Urinary bladder (tissue), 4 donors: ENCODE data around the gene ZKSCAN7. TPM values are rescaled to one million over a fixed set of nuclear protein-coding genes. Genes with fewer than 3 reads are reported as not detected.
"Not testable (repeated sequence)": the region's sequence is repeated elsewhere in the genome, so short reads cannot be mapped to it uniquely, and the experiment has no call there.

Experiments
- DNase-seq: peaks from one replicate; pipeline ENCODE4 v3.0.0-alpha.2; 2015; ENCODE audit errors: extremely low spot score
- H3K27ac ChIP-seq: one replicate; pipeline ENCODE4 v1.5.1; 2013; ENCODE audit warnings: low read depth, mild to moderate bottlenecking, moderate library complexity
- H3K36me3 ChIP-seq: one replicate; pipeline ENCODE4 v1.6.1; 2013; ENCODE audit warnings: mild to moderate bottlenecking, moderate library complexity; ENCODE audit not compliant: insufficient read depth
- H3K4me1 ChIP-seq: one replicate; pipeline ENCODE4 v1.6.1; 2013; ENCODE audit warnings: mild to moderate bottlenecking, moderate library complexity; ENCODE audit not compliant: insufficient read depth
- H3K4me3 ChIP-seq: one replicate; pipeline ENCODE4 v1.5.1; 2013; ENCODE audit warnings: low read depth, low read length
- WGBS: extraction: QIAGEN DNeasy Blood & Tissue Kit; methylation state at CpG from one replicate; pipeline ENCODE4 v1.1.7; 2013; 5-methylcytosine and 5-hydroxymethylcytosine counted together
- polyA plus RNA-seq: library from polyadenylated mRNA; stranded (reverse); fragments of 200-250 nt; gene quantifications from one replicate; pipeline ENCODE4 v1.2.3, GENCODE V29; 2013
- total RNA-seq: library from RNA; depleted of rRNA; stranded (reverse); fragments of >200 nt; gene quantifications from one replicate; pipeline ENCODE4 v1.2.3, GENCODE V29; 2014
- donor health status: healthy with polysubstance abuse.
- donor health status: healthy.

Gene ZKSCAN7
- total and polyA plus RNA-seq, 2 donors = 3.7 to 19.5 TPM

- not testable (repeated sequence) for H3K27ac ChIP-seq, H3K4me3 ChIP-seq
- WGBS = 27% methylated on average over 62 of the region's 62 CpGs
Measured at GRCh38 chr3:44580971-44581370, 26.0 kb downstream of the ZKSCAN7 start.

GRCh38 chr3:44584646-44585501, 29.9 kb downstream of the ZKSCAN7 start, which contains the start of gene ZNF660:
Gene ZNF660, plus strand, starts transcription at chr3:44584964. Its CDS starts 9,230 bp downstream, at chr3:44594194.
- Histone ChIP-seq H3K4me1 (no peaks in the 10 kb centered on the region), H3K36me3 (peaks cover 3% of the 10 kb centered on the region), H3K4me3 (peak within 1 kb of the TSS; percentile 58), H3K27ac (peak within 1 kb of the TSS; percentile 41)
- peak; percentile 73 for DNase-seq
- under 1% methylated on average over 41 of the region's 41 CpGs for WGBS

More at GRCh38 chr3:44580971-44581370, 26.0 kb downstream of the ZKSCAN7 start:
- H3K36me3 ChIP-seq, DNase-seq, H3K4me1 ChIP-seq: not testable (repeated sequence)

GRCh38 chr3:44596621-44597020, 41.6 kb downstream of the ZKSCAN7 start:
- Histone ChIP-seq H3K4me1 (no peaks in the 10 kb centered on the region), H3K4me3 (no peak overlapping the region), H3K27ac (no peak overlapping the region), H3K36me3 (no peaks in the 10 kb centered on the region)
- WGBS = 85% methylated on average over 1 of the region's 1 CpG
- no peak for DNase-seq

- no peak overlapping the region for H3K27ac ChIP-seq
- no peak for DNase-seq
- H3K36me3 ChIP-seq = no peaks in the 10 kb centered on the region
- no peak overlapping the region for H3K4me3 ChIP-seq
- H3K4me1 ChIP-seq = no peaks in the 10 kb centered on the region
- over 99% methylated on average over 2 of the region's 2 CpGs for WGBS
Measured at GRCh38 chr3:44601749-44602148, 46.8 kb downstream of the ZKSCAN7 start.

GRCh38 chr3:44612678-44613077, 57.7 kb downstream of the ZKSCAN7 start:
- Histone ChIP-seq H3K4me3 (no peak overlapping the region), H3K27ac (no peak overlapping the region), H3K36me3 (no peaks in the 10 kb centered on the region), H3K4me1 (no peaks in the 10 kb centered on the region)
- DNase-seq = no peak

Other genes with a start within 250 kb of the ZKSCAN7 start
- 50.4 TPM for gene TCAIM, start 216.4 kb upstream of the ZKSCAN7 start, total RNA-seq
- 11.8 TPM for gene TCAIM, start 216.4 kb upstream of the ZKSCAN7 start, polyA plus RNA-seq
- gene ZNF445, start 77.5 kb upstream of the ZKSCAN7 start, total RNA-seq = 20.7 TPM
- gene ZNF445, start 77.5 kb upstream of the ZKSCAN7 start, polyA plus RNA-seq = 5.0 TPM
- 12.9 TPM for gene ZNF660, start 29.8 kb downstream of the ZKSCAN7 start, total RNA-seq
- 1.9 TPM for gene ZNF660, start 29.8 kb downstream of the ZKSCAN7 start, polyA plus RNA-seq
- gene ZNF197, start 69.8 kb downstream of the ZKSCAN7 start, total RNA-seq = 37.9 TPM
- gene ZNF197, start 69.8 kb downstream of the ZKSCAN7 start, polyA plus RNA-seq = 11.4 TPM
- 17.9 TPM for gene ZNF35, start 93.5 kb downstream of the ZKSCAN7 start, total RNA-seq
- gene ZNF35, start 93.5 kb downstream of the ZKSCAN7 start, polyA plus RNA-seq = 5.6 TPM
- gene ZNF502, start 157.5 kb downstream of the ZKSCAN7 start, total RNA-seq = 15.0 TPM
- gene ZNF502, start 157.5 kb downstream of the ZKSCAN7 start, polyA plus RNA-seq = 4.7 TPM
- gene ZNF501, start 174.4 kb downstream of the ZKSCAN7 start, total RNA-seq = 14.3 TPM
- 4.1 TPM for gene ZNF501, start 174.4 kb downstream of the ZKSCAN7 start, polyA plus RNA-seq
- 43.0 TPM for gene KIAA1143, start 206.4 kb downstream of the ZKSCAN7 start, total RNA-seq
- 21.6 TPM for gene KIAA1143, start 206.4 kb downstream of the ZKSCAN7 start, polyA plus RNA-seq
- gene KIF15, start 206.6 kb downstream of the ZKSCAN7 start, total RNA-seq = 16.1 TPM
- 0.53 TPM for gene KIF15, start 206.6 kb downstream of the ZKSCAN7 start, polyA plus RNA-seq